MCF 10A (cell line): ENCODE data around the gene MAPKAP1. TPM values are rescaled to one million over a fixed set of nuclear protein-coding genes. Genes with fewer than 3 reads are reported as not detected.

Source experiments
- BruUV-seq: library from RNA; stranded (reverse); fragments of 400-500 nt; replicated peaks from 2 replicates; lab custom pipeline; 2021; lab: Mats Ljungman, UMichigan
- CTCF ChIA-PET: fragments of 300-600 bp; sonication (Branson Sonifier 250); formaldehyde crosslinking; extraction: SDS; loops from one replicate; lab custom pipeline; 2021; ENCODE audit warnings: antibody characterized with exemption, inconsistent platforms; lab: Yijun Ruan, JAX
- POLR2A ChIA-PET: fragments of 300-600, 350-650 bp; sonication (Branson Sonifier 250); formaldehyde crosslinking; extraction: SDS; loops from one replicate; lab custom pipeline; 2020; ENCODE audit warnings: antibody characterized with exemption, inconsistent platforms; lab: Yijun Ruan, JAX
- DNase-seq: peaks from one replicate; pipeline ENCODE4 v3.0.0-alpha.2; 2018; ENCODE audit not compliant: unreplicated experiment
- H3K27ac Mint-ChIP-seq: one replicate; pipeline ENCODE4 v1.8.0; 2022; ENCODE audit warnings: mild to moderate bottlenecking, low read depth, mixed read lengths; ENCODE audit not compliant: unreplicated experiment
- H3K27me3 Mint-ChIP-seq: one replicate; pipeline ENCODE4 v1.8.0; 2022; ENCODE audit warnings: mixed read lengths; ENCODE audit not compliant: insufficient read depth, unreplicated experiment
- H3K36me3 Mint-ChIP-seq: one replicate; pipeline ENCODE4 v1.8.0; 2022; ENCODE audit warnings: mild to moderate bottlenecking, moderate library complexity, mixed read lengths; ENCODE audit not compliant: insufficient read depth, unreplicated experiment
- H3K4me1 Mint-ChIP-seq: one replicate; pipeline ENCODE4 v1.8.0; 2022; ENCODE audit warnings: mixed read lengths; ENCODE audit not compliant: insufficient read depth, unreplicated experiment
- H3K4me3 Mint-ChIP-seq: one replicate; pipeline ENCODE4 v1.8.0; 2022; ENCODE audit warnings: mild to moderate bottlenecking, moderate library complexity, mixed read lengths; ENCODE audit not compliant: unreplicated experiment
- H3K9me3 Mint-ChIP-seq: one replicate; pipeline ENCODE4 v1.8.0; 2022; ENCODE audit warnings: mixed read lengths; ENCODE audit not compliant: unreplicated experiment
- CTCF ChIP-seq: fragments of 200-600 bp; IDR thresholded peaks from one replicate; pipeline ENCODE4 v1.8.0; 2022; ENCODE audit warnings: antibody characterized with exemption, mild to moderate bottlenecking; ENCODE audit not compliant: unreplicated experiment
- intact Hi-C: fragments of 100-400 bp; cut with micrococcal nuclease; formaldehyde crosslinking; loops from 2 replicates; pipeline ENCODE4 v1.14.1; 2022
- total RNA-seq: library from RNA; stranded (reverse); gene quantifications from 2 replicates; pipeline ENCODE4 v1.2.3, GENCODE V29; 2022

The MAPKAP1 gene
- total RNA-seq, 1 experiment from 2014 or later, result 74.9 TPM

GRCh38 chr9:125632321-125633115 is 74.5 kb downstream of the MAPKAP1 start:
- BruUV-seq, result no TSS peak
- ChIA-PET POLR2A (interaction anchor here (1.0 to 2.0 kb wide), 3 partner anchors 74 to 310 kb away, joined by 3 to 6 read pairs (median 6); partner anchors contain the start of gene MAPKAP1), CTCF (interaction anchor here (0.6 to 0.8 kb wide), 2 partner anchors 74 to 600 kb away, joined by 3 to 4 read pairs; no protein-coding TSS in a partner anchor)
- Mint-ChIP-seq H3K4me1 (peaks cover 43% of the 10 kb centered on the region), H3K9me3 (no peaks in the 10 kb centered on the region), H3K36me3 (peaks cover 5% of the 10 kb centered on the region), H3K27ac (no peak overlapping the region), H3K4me3 (no peak overlapping the region), H3K27me3 (no peaks in the 10 kb centered on the region)
- TF ChIP-seq CTCF, result no peak
- no peak for DNase-seq
- intact Hi-C loops, result loop anchor here (5.0 kb wide), 1 partner anchor 205 kb away; no protein-coding TSS in a partner anchor

- DNase-seq, result peak; percentile 56
- peak; percentile 38 for TF ChIP-seq CTCF
- CTCF ChIA-PET, result interaction anchor here (0.6 to 1.0 kb wide), 3 partner anchors 73 to 601 kb away, joined by 3 to 4 read pairs (median 4); no protein-coding TSS in a partner anchor
- H3K27me3 Mint-ChIP-seq, result no peaks in the 10 kb centered on the region
- H3K9me3 Mint-ChIP-seq, result no peaks in the 10 kb centered on the region
- POLR2A ChIA-PET, result interaction anchor here (2.0 kb wide), 1 partner anchor 75 kb away, joined by 6 read pairs; the partner anchor contains the start of gene MAPKAP1
- intact Hi-C loops, result loop anchor here (1.0 to 5.0 kb wide), 3 partner anchors 73 to 204 kb away; partner anchors contain the start of gene MAPKAP1
- H3K27ac Mint-ChIP-seq, result no peak overlapping the region
- peaks cover 43% of the 10 kb centered on the region for H3K4me1 Mint-ChIP-seq
- no peak overlapping the region for H3K4me3 Mint-ChIP-seq
- peaks cover 5% of the 10 kb centered on the region for H3K36me3 Mint-ChIP-seq
- no TSS peak for BruUV-seq
These were observed 75.5 kb downstream of the MAPKAP1 start for GRCh38 chr9:125631391-125632085.

GRCh38 chr9:125630436-125630835 is 76.6 kb downstream of the MAPKAP1 start:
- Mint-ChIP-seq H3K27ac (no peak overlapping the region), H3K9me3 (no peaks in the 10 kb centered on the region), H3K4me1 (peaks cover 36% of the 10 kb centered on the region), H3K4me3 (no peak overlapping the region), H3K36me3 (peaks cover 5% of the 10 kb centered on the region), H3K27me3 (no peaks in the 10 kb centered on the region)
- TF ChIP-seq CTCF, result no peak
- BruUV-seq, result no TSS peak
- ChIA-PET POLR2A (no interaction called here), CTCF (interaction anchor here (0.7 to 1.1 kb wide), 5 partner anchors 53 to 279 kb away, joined by 3 to 4 read pairs (median 3); no protein-coding TSS in a partner anchor)
- DNase-seq, result peak; percentile 32
- intact Hi-C loops, result loop anchor here (2.0 to 5.0 kb wide), 2 partner anchors 76 to 203 kb away; partner anchors contain the start of gene MAPKAP1

GRCh38 chr9:125629446-125629845 is 77.6 kb downstream of the MAPKAP1 start:
- H3K4me1 Mint-ChIP-seq, result peaks cover 27% of the 10 kb centered on the region
- H3K27me3 Mint-ChIP-seq, result no peaks in the 10 kb centered on the region
- intact Hi-C loops, result no loop called here
- no peak overlapping the region for H3K4me3 Mint-ChIP-seq
- BruUV-seq, result no TSS peak
- no peak for DNase-seq
- no peak for TF ChIP-seq CTCF
- H3K9me3 Mint-ChIP-seq, result no peaks in the 10 kb centered on the region
- CTCF ChIA-PET, result no interaction called here
- H3K27ac Mint-ChIP-seq, result no peak overlapping the region
- H3K36me3 Mint-ChIP-seq, result peaks cover 5% of the 10 kb centered on the region
- POLR2A ChIA-PET, result no interaction called here
